GM18505 (cell line): Measurements from ENCODE around the gene RASA2.

Experiments
- ATAC-seq: cut with Tn5 transposase; IDR thresholded peaks from one replicate; pipeline ENCODE4 v1.9.1; 2021; ENCODE audit not compliant: unreplicated experiment
- POLR2A ChIP-seq: IDR thresholded peaks from 4 replicates; pipeline ENCODE4 v1.6.1; 2011; ENCODE audit warnings: borderline replicate concordance; ENCODE audit not compliant: insufficient read depth, insufficient read length; ENCODE audit errors: extremely low read depth

RASA2 gene

GRCh38 chr3:141648055-141648910 lies 161.5 kb downstream of the RASA2 start:
- TF ChIP-seq POLR2A, result no peak
- no peak for ATAC-seq

DNA sequence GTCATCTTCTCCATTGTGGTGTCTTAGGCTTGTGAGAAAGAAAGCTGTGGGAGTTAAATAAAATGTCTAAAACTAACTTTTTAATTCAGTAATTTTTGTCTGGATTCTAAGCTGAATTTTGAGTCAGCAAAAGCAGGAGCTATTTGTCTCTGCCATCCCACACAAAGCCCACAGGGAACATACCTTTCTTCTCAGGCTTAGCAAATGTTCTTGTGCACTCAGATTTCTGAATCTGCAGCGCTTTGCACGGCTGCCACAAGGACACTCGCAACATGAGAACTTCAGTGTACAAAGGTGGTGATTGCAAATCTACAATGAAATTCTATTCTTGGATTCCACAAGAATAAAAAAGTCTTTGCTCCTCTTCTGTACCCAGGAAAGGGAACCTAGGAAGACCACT lies 163.0 kb downstream of the RASA2 start:
- no peak for TF ChIP-seq POLR2A
- ATAC-seq, result no peak

GRCh38 chr3:141650783-141651182 lies 164.0 kb downstream of the RASA2 start:
- no peak for TF ChIP-seq POLR2A

DNA sequence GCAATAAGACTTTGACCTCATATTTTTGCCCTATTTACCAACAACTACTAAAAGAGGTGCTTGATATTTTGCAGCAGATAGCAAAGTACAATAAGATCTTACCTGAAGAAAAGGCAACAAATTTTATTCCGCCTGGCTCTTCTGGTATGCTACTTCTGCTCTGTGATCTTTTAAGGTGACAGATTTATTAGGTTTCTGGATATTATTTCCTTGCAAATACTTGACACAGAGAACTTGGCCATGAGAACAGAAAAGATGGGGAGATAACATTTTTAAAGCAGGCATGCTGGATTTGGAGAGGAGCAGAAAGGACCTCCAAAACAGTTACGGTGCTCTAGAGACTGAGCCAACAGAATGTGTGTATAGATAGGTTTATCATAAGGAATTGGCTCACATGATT lies 164.6 kb downstream of the RASA2 start:
- no peak for ATAC-seq
- TF ChIP-seq POLR2A, result no peak

More at GRCh38 chr3:141650783-141651182, 164.0 kb downstream of the RASA2 start:
- no peak for ATAC-seq

- TF ChIP-seq POLR2A, result no peak
- no peak for ATAC-seq
Observed at GRCh38 chr3:141652349-141652748, 165.5 kb downstream of the RASA2 start.

GRCh38 chr3:141653847-141654246 lies 167.0 kb downstream of the RASA2 start:
- no peak for TF ChIP-seq POLR2A
- ATAC-seq, result no peak

DNA sequence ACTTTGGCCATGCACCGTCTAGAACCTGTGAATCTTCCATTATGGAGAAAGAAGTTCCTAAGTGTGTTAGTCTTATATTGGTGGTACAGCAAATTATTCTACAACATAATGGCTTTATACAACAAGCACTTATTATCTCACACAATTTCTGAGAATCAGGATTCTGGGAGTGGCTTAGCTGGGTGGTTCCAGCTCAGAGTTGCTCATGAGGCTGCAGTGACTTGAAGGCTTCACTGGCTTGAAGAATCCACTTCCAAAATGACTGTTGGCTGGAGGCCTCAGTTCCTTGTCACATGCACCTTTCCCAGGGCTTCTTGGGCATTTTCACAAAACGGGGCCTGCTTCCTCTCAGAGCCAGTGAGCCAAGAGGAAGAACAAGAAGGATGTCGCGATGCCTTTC lies 169.0 kb downstream of the RASA2 start:
- no peak for ATAC-seq
- no peak for TF ChIP-seq POLR2A

DNA sequence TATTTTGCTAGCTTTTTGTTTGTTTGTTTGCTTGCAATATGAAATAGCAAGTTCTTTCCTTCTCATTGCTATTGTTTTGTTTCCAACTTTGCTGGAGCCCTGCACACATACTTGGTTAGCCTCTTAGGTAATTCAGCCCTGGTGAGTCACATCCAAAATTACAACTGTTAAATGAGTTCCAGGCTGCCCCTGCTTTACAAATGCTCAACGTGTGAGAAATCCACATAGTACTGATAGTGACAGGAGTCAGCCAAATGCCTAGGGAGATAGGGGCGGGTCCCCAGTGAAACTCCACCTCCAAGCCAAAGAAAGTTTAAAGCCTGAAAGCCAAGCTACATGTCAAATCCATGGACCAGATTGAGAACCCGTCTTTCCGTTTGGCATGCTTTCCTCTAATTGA lies 169.9 kb downstream of the RASA2 start:
- no peak for TF ChIP-seq POLR2A

DNA sequence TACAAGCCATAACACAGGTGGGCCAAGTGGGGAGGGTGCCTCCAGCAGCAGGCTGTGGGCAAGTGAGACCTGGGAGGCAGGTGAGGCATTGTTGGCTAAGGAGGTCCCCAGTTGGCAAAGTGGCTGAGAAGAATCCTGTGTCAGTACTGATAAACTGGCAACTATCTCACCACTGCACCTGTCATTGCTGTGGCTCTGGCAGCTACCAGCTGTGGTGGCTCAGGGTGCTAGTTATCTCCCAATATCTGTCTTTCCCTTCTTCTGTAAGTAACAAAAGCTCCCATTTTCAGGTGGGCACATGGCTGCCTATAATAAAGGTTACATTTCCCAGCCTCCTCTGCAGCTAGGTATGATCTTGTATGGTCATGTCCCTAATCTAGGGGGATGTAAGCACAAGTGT lies 170.7 kb downstream of the RASA2 start:
- TF ChIP-seq POLR2A, result no peak

More for the DNA sequence above, 169.9 kb downstream of the RASA2 start:
- no peak for ATAC-seq

GRCh38 chr3:141659821-141660613 lies 173.2 kb downstream of the RASA2 start:
- TF ChIP-seq POLR2A, result no peak
- ATAC-seq, result no peak

More for the DNA sequence above, 170.7 kb downstream of the RASA2 start:
- ATAC-seq, result no peak

DNA sequence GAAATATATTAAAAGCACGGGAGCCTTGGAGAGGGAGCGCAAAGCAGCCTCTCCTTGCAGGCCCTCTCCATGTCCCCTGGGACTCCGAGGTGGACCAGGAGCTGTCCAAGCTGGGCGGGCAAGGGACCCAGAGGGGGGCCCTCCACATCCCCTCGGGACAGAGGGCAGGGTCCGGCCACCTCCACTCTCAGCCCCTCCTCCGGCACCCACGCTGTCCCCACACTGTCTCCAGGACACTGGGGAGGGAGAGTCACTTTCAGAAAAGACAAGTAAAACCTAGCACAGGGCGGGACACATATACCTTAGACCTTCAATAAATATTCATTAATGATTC lies 173.8 kb downstream of the RASA2 start:
- no peak for ATAC-seq
- TF ChIP-seq POLR2A, result no peak

- no peak for TF ChIP-seq POLR2A
- ATAC-seq, result no peak
Observed at GRCh38 chr3:141661229-141662196, 174.7 kb downstream of the RASA2 start.

DNA sequence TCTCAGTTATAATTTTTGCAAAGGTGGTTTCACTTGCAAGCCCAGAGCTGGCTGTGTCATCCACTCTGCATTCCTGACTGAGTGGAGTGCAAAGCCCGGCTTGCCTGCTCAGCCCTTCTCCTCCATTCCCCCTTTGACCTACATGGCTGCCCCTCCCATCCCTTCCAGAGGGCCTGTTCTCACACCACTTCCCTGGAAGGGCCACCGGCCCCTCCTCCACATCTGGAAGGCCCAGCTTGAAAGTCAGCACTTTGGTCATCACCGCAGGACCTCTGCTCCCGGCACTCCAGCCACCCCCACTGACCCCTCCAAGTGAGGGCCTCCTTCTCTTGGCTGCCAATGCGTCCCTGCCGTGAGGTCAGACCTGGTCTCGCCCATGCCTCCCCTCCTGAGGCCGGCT lies 177.2 kb downstream of the RASA2 start:
- no peak for TF ChIP-seq POLR2A
- ATAC-seq, result no peak
